ENCODE results near the gene CES1. TPM values are rescaled to one million over a fixed set of nuclear protein-coding genes. Genes with fewer than 3 reads are reported as not detected.

CES1 gene
- total and polyA plus RNA-seq, 10 of the 15 experiments (the other 5 are each of a cell fraction or from before 2014, with no cell fraction given), result 0.08 to 0.69 (median 0.27) TPM; not detected in 6

DNA sequence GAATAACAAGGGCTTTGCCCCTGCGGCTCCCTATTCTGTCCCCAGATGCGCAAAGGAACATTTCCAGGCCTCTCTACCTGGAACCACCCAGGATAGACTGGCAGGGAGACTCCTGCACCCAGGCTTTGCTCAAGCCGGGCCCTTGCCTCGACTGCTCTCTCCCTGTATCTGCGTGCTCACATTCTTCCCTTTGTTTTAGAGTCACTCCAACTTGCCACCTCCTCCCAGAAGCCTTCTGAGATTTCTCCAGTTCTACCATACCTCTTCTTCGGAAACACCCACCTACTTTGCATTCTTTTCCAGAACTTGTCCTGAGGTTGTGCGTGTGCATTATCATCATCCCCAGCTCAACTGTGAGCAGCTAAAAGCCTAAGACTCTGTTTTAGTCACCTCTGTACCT lies 39.2 kb upstream of the CES1 start:
- TF ChIP-seq, protein P1, sequence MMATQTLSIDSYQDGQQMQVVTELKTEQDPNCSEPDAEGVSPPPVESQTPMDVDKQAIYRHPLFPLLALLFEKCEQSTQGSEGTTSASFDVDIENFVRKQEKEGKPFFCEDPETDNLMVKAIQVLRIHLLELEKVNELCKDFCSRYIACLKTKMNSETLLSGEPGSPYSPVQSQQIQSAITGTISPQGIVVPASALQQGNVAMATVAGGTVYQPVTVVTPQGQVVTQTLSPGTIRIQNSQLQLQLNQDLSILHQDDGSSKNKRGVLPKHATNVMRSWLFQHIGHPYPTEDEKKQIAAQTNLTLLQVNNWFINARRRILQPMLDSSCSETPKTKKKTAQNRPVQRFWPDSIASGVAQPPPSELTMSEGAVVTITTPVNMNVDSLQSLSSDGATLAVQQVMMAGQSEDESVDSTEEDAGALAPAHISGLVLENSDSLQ (IDR thresholded peaks at IDR 0.05), result no peak
- TF ChIP-seq, protein P2, sequence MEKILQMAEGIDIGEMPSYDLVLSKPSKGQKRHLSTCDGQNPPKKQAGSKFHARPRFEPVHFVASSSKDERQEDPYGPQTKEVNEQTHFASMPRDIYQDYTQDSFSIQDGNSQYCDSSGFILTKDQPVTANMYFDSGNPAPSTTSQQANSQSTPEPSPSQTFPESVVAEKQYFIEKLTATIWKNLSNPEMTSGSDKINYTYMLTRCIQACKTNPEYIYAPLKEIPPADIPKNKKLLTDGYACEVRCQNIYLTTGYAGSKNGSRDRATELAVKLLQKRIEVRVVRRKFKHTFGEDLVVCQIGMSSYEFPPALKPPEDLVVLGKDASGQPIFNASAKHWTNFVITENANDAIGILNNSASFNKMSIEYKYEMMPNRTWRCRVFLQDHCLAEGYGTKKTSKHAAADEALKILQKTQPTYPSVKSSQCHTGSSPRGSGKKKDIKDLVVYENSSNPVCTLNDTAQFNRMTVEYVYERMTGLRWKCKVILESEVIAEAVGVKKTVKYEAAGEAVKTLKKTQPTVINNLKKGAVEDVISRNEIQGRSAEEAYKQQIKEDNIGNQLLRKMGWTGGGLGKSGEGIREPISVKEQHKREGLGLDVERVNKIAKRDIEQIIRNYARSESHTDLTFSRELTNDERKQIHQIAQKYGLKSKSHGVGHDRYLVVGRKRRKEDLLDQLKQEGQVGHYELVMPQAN (conservative IDR thresholded peaks at IDR 0.05), result no peak
- TF ChIP-seq, protein P3, sequence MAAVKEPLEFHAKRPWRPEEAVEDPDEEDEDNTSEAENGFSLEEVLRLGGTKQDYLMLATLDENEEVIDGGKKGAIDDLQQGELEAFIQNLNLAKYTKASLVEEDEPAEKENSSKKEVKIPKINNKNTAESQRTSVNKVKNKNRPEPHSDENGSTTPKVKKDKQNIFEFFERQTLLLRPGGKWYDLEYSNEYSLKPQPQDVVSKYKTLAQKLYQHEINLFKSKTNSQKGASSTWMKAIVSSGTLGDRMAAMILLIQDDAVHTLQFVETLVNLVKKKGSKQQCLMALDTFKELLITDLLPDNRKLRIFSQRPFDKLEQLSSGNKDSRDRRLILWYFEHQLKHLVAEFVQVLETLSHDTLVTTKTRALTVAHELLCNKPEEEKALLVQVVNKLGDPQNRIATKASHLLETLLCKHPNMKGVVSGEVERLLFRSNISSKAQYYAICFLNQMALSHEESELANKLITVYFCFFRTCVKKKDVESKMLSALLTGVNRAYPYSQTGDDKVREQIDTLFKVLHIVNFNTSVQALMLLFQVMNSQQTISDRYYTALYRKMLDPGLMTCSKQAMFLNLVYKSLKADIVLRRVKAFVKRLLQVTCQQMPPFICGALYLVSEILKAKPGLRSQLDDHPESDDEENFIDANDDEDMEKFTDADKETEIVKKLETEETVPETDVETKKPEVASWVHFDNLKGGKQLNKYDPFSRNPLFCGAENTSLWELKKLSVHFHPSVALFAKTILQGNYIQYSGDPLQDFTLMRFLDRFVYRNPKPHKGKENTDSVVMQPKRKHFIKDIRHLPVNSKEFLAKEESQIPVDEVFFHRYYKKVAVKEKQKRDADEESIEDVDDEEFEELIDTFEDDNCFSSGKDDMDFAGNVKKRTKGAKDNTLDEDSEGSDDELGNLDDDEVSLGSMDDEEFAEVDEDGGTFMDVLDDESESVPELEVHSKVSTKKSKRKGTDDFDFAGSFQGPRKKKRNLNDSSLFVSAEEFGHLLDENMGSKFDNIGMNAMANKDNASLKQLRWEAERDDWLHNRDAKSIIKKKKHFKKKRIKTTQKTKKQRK (IDR thresholded peaks at IDR 0.05; ENCODE audit: low read depth, low read length), result no peak
- TF ChIP-seq SUPT20H (IDR thresholded peaks at IDR 0.05; ENCODE audit: borderline replicate concordance, control insufficient read depth, low read depth, low read length), result no peak
- no peak for TF ChIP-seq IRF4 (IDR thresholded peaks at IDR 0.05; ENCODE audit: low read depth, low read length)
- TF ChIP-seq ZNF24 (IDR thresholded peaks at IDR 0.05), result no peak
- TF ChIP-seq, protein P4, sequence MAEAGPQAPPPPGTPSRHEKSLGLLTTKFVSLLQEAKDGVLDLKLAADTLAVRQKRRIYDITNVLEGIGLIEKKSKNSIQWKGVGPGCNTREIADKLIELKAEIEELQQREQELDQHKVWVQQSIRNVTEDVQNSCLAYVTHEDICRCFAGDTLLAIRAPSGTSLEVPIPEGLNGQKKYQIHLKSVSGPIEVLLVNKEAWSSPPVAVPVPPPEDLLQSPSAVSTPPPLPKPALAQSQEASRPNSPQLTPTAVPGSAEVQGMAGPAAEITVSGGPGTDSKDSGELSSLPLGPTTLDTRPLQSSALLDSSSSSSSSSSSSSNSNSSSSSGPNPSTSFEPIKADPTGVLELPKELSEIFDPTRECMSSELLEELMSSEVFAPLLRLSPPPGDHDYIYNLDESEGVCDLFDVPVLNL (IDR thresholded peaks at IDR 0.05; ENCODE audit: low read depth, low read length), result no peak
- TF ChIP-seq SUZ12 (IDR thresholded peaks at IDR 0.05; ENCODE audit: unreplicated experiment), result no peak
- TF ChIP-seq, protein P5, sequence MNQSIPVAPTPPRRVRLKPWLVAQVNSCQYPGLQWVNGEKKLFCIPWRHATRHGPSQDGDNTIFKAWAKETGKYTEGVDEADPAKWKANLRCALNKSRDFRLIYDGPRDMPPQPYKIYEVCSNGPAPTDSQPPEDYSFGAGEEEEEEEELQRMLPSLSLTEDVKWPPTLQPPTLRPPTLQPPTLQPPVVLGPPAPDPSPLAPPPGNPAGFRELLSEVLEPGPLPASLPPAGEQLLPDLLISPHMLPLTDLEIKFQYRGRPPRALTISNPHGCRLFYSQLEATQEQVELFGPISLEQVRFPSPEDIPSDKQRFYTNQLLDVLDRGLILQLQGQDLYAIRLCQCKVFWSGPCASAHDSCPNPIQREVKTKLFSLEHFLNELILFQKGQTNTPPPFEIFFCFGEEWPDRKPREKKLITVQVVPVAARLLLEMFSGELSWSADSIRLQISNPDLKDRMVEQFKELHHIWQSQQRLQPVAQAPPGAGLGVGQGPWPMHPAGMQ (IDR thresholded peaks at IDR 0.05; ENCODE audit: borderline replicate concordance), result no peak
- no peak for TF ChIP-seq HCFC1 (IDR thresholded peaks at IDR 0.05; ENCODE audit: low read length)
- TF ChIP-seq JUND (IDR thresholded peaks at IDR 0.05; ENCODE audit: low read depth, low read length), result no peak
- TF ChIP-seq, protein P6, sequence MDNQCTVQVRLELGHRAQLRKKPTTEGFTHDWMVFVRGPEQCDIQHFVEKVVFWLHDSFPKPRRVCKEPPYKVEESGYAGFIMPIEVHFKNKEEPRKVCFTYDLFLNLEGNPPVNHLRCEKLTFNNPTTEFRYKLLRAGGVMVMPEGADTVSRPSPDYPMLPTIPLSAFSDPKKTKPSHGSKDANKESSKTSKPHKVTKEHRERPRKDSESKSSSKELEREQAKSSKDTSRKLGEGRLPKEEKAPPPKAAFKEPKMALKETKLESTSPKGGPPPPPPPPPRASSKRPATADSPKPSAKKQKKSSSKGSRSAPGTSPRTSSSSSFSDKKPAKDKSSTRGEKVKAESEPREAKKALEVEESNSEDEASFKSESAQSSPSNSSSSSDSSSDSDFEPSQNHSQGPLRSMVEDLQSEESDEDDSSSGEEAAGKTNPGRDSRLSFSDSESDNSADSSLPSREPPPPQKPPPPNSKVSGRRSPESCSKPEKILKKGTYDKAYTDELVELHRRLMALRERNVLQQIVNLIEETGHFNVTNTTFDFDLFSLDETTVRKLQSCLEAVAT (IDR thresholded peaks at IDR 0.05), result no peak
- no peak for TF ChIP-seq KDM1A (IDR thresholded peaks at IDR 0.05; ENCODE audit: borderline replicate concordance)
- SMC1A ChIA-PET (ENCODE audit: uncharacterized antibody, unreplicated experiment), result no interaction called here
- FAIRE-seq (no peak), DNase-seq (ENCODE audit: low read depth, low spot score) (no peak), ATAC-seq (no peak)
- WGBS (ENCODE audit: insufficient coverage, insufficient replicate concordance, low lambda C conversion rate, missing lambda C conversion rate), result 44% methylated on average over 7 of the region's 7 CpGs
- in situ Hi-C loops (cut with MboI) (no loop called here), intact Hi-C loops (cut with micrococcal nuclease; ENCODE audit: unreplicated experiment) (no loop called here)
- H2AFZ ChIP-seq (ENCODE audit: control insufficient read depth, low read depth, low read length), result no peak overlapping the region
- H3K9ac ChIP-seq (ENCODE audit: control insufficient read depth, insufficient read depth, low read length), result no peak overlapping the region
- no peaks in the 10 kb centered on the region for H3K36me3 ChIP-seq (ENCODE audit: control insufficient read depth in 2 of 2, insufficient read depth in 2 of 2, low read length in 1 of 2)
- no peaks in the 10 kb centered on the region for H3K9me3 ChIP-seq (replicated peaks; ENCODE audit: control insufficient read depth, insufficient read depth, low read length)
- H3K27ac ChIP-seq (ENCODE audit: control insufficient read depth, insufficient read depth), result no peak overlapping the region
- no peaks in the 10 kb centered on the region for H3K4me1 ChIP-seq (ENCODE audit: control insufficient read depth, insufficient read depth, low read length)
- BruUV-seq (replicated peaks), result no TSS peak
- H3K79me2 ChIP-seq (ENCODE audit: control insufficient read depth, insufficient read depth, low read length), result no peaks in the 10 kb centered on the region
- CTCF ChIA-PET, result no interaction called here
- no peaks in the 10 kb centered on the region; a peak in 1 of 4 replicates for H3K27me3 ChIP-seq (replicated peaks in 1 of 2; ENCODE audit: control insufficient read depth in 2 of 2, insufficient read depth in 2 of 2, low read length in 1 of 2)
- POLR2A ChIA-PET, result no interaction called here
- H3K4me2 ChIP-seq (ENCODE audit: control insufficient read depth, insufficient read depth), result no peak overlapping the region
- RAD21 ChIA-PET (ENCODE audit: unreplicated experiment), result no interaction called here
- H4K20me1 ChIP-seq (ENCODE audit: control insufficient read depth, insufficient read depth), result no peaks in the 10 kb centered on the region
- H3K4me3 ChIP-seq, result no peak overlapping the region
